Measurements from ENCODE around the gene CCDC178. TPM values are rescaled to one million over a fixed set of nuclear protein-coding genes. Genes with fewer than 3 reads are reported as not detected.

CCDC178 gene, protein sequence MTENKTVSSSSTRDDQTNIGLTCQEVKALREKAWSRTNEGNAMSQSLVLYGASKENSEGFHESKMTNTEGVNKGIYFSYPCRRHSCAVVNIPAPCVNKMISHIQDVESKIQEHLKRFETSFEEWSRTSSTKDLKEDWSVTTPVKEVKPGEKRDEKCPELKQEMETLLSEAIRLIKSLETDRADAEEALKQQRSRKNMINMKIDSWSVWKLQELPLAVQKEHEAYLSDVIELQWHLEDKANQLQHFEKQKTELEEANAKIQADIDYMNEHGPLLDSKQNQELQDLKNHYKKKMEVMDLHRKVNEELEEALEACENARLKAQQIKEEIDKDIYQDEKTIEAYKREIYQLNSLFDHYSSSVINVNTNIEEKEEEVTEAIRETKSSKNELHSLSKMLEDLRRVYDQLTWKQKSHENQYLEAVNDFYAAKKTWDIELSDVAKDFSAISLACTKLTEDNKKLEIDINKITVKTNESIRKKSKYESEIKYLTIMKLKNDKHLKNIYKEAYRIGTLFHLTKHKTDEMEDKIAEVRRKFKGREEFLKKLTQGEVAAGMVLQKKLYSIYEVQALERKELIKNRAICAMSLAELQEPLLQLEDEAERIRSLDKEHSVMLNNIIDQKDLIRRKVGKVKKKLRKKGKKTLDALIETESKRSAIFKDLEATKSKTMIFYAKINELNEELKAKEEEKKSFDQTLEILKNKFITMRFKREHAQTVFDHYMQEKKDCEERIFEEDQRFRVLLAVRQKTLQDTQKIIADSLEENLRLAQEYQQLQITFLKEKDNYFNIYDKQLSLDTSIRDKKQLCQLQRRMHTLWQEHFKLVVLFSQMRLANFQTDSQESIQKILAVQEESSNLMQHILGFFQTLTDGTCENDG
- total RNA-seq (ENCODE audit: low replicate concordance), result 0.74 and 2.8 TPM in 2 replicates
- long read RNA-seq, result 0 reads

DNA sequence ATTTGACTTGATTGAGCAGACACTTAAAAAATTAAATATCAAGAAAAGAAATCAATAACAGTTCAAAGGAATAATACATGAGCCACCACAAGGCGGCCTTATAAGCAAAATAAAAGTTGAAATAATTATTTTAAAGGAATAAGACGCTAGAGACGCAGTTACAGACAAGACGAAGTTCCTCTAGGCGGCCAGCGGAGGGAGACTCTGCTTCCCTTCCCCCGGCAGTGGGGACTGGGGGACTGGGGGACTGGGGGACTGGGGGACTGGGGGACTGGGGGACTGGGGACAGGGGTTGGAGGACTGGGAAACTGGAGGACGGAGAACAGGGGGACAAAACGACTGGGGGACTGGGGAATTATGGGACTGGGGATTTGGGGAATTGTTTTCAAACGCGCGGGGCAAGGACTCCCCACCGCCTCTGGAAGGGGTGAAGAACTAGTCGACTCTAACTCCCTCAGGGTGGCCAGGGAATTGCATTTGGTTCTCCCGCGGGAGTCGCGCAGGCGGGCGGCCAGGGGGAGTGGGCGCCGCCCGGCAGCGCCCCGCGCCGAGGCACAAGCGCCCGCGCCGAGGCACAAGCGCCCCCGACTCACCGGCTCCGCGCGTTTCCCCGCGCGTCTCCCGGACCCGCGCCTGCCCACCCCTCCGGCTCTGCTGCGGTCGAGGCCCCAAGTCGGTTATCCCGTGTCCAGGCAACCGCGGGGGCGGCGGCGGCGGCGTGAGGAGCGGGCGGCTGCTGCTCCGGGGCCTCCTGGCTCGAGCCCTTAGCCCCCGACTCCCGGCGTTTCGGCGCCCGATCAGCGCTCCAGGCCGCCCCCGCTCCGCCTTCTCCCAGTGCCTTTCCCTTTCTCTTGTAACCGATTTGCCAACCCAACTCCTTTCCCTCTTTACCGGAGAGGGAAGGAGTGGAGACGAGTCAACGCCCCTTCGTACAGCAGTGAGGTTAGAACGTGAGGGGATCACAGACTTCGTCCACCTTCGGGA lies at the start of gene CCDC178:
TSS of gene CCDC178 (minus strand) at position 662 of the 984 bp plus-strand sequence. CDS start 28,633 bp downstream, outside the sequence.
- Mint-ChIP-seq H3K4me1 (ENCODE audit: unreplicated experiment) (peaks cover 7% of the 10 kb centered on the region), H3K4me3 (peak within 1 kb of the TSS; percentile 97), H3K9me3 (no peaks in the 10 kb centered on the region), H3K27me3 (peaks cover 18% of the 10 kb centered on the region), H3K27ac (peak within 1 kb of the TSS; percentile 83), H3K36me3 (no peaks in the 10 kb centered on the region)
- TF ChIP-seq, protein P1, sequence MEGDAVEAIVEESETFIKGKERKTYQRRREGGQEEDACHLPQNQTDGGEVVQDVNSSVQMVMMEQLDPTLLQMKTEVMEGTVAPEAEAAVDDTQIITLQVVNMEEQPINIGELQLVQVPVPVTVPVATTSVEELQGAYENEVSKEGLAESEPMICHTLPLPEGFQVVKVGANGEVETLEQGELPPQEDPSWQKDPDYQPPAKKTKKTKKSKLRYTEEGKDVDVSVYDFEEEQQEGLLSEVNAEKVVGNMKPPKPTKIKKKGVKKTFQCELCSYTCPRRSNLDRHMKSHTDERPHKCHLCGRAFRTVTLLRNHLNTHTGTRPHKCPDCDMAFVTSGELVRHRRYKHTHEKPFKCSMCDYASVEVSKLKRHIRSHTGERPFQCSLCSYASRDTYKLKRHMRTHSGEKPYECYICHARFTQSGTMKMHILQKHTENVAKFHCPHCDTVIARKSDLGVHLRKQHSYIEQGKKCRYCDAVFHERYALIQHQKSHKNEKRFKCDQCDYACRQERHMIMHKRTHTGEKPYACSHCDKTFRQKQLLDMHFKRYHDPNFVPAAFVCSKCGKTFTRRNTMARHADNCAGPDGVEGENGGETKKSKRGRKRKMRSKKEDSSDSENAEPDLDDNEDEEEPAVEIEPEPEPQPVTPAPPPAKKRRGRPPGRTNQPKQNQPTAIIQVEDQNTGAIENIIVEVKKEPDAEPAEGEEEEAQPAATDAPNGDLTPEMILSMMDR (conservative IDR thresholded peaks at IDR 0.05), result peak; percentile 78
- peak; percentile 78 for DNase-seq (ENCODE audit: extremely low spot score, unreplicated experiment)

DNA sequence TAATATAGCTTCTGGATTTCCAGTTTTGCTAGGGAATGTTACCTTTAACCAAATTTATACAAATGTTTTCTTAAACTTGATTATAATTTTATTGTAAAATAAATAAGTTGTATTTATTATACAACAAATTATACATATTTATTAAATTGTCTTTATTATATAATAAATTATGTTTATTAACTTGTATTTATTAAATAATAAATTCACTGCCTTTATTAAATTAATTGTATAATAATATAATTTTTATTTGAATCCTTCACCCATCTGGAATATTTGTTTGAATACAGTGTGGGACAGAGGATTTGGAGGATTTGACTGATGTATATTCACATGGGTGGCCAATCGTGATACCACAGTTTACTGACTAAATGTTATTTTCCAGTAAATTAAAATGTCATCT lies 43.4 kb upstream of the CCDC178 start:
- no peak overlapping the region for H3K4me3 Mint-ChIP-seq
- no peaks in the 10 kb centered on the region for H3K9me3 Mint-ChIP-seq
- no peak for DNase-seq (ENCODE audit: extremely low spot score, unreplicated experiment)
- no peaks in the 10 kb centered on the region for H3K27me3 Mint-ChIP-seq
- no peak overlapping the region for H3K27ac Mint-ChIP-seq
- no peaks in the 10 kb centered on the region for H3K4me1 Mint-ChIP-seq (ENCODE audit: unreplicated experiment)
- no peaks in the 10 kb centered on the region for H3K36me3 Mint-ChIP-seq
- TF ChIP-seq, protein P1 (conservative IDR thresholded peaks at IDR 0.05), result no peak

DNA sequence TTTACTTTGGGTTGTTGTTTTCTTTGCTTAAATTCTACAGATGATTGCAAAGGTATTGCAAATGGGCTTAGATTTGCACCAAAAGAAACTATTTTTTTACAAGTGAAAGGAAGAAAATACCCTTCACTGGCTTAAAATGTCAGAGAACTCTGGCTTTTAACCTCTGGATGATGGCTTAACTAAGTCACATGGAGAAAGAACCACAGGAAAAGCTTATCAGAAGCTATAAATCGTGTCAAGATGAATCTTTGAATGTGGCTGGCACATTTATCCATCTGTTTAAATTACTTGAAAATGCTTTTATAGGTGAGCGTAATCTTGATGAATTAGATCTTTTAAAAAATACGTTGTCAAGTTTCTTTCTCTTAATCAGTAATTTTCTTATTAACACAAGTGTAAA lies 32.0 kb upstream of the CCDC178 start:
- H3K9me3 Mint-ChIP-seq, result no peaks in the 10 kb centered on the region
- TF ChIP-seq, protein P1 (conservative IDR thresholded peaks at IDR 0.05), result no peak
- no peak overlapping the region for H3K4me3 Mint-ChIP-seq
- H3K4me1 Mint-ChIP-seq (ENCODE audit: unreplicated experiment), result peaks cover 13% of the 10 kb centered on the region
- H3K27ac Mint-ChIP-seq, result no peak overlapping the region
- DNase-seq (ENCODE audit: extremely low spot score, unreplicated experiment), result no peak
- H3K27me3 Mint-ChIP-seq, result no peaks in the 10 kb centered on the region
- no peaks in the 10 kb centered on the region for H3K36me3 Mint-ChIP-seq

DNA sequence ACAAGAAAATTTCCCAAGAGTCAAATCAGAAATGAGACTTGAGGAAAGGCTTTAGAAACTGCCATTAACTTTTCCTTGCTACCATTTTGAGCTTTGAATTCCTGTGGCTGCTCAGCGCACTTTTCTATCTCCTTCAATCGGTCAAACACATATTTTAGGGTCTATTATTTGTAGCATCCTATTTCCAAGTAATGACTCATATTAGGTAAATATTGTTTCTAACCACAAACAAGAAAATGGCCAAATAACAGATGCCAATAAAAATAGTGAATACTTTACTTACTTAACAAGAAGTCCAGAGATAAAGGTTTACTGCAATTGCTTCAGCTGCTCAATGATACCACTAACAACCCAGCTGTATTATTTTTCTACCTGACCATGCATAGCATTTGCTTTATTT lies 29.7 kb upstream of the CCDC178 start:
- no peak for DNase-seq (ENCODE audit: extremely low spot score, unreplicated experiment)
- Mint-ChIP-seq H3K27ac (no peak overlapping the region), H3K4me1 (ENCODE audit: unreplicated experiment) (peaks cover 13% of the 10 kb centered on the region), H3K4me3 (no peak overlapping the region), H3K9me3 (no peaks in the 10 kb centered on the region), H3K27me3 (no peaks in the 10 kb centered on the region), H3K36me3 (no peaks in the 10 kb centered on the region)
- TF ChIP-seq, protein P1 (conservative IDR thresholded peaks at IDR 0.05), result no peak

DNA sequence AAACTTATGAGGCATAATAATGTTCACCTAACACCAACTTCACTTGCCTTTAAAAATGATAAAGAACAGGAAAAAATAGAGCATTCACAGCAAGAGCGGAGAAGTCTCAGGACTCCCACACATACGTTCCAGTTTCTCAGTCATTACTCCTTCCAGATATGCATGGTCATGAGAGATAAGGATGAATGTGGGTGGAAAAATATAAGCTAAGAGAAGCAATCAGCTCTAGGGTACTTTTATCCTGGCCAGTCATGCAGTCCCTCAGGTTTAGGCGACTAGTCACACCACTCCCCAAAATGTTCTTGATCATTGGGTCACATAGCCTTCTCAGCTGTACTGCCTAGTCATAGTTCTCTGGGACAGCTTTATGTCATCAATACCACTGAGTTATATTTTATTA lies 29.2 kb upstream of the CCDC178 start:
- Mint-ChIP-seq H3K4me3 (no peak overlapping the region), H3K27me3 (no peaks in the 10 kb centered on the region), H3K4me1 (ENCODE audit: unreplicated experiment) (peaks cover 13% of the 10 kb centered on the region), H3K36me3 (no peaks in the 10 kb centered on the region), H3K9me3 (no peaks in the 10 kb centered on the region), H3K27ac (no peak overlapping the region)
- TF ChIP-seq, protein P1 (conservative IDR thresholded peaks at IDR 0.05), result no peak
- DNase-seq (ENCODE audit: extremely low spot score, unreplicated experiment), result no peak
